Measurements from ENCODE around the gene SLC25A28.

GRCh38 chr10:99595770-99596465 lies 24.3 kb downstream of the SLC25A28 start:
- TF ChIP-seq, protein P1, sequence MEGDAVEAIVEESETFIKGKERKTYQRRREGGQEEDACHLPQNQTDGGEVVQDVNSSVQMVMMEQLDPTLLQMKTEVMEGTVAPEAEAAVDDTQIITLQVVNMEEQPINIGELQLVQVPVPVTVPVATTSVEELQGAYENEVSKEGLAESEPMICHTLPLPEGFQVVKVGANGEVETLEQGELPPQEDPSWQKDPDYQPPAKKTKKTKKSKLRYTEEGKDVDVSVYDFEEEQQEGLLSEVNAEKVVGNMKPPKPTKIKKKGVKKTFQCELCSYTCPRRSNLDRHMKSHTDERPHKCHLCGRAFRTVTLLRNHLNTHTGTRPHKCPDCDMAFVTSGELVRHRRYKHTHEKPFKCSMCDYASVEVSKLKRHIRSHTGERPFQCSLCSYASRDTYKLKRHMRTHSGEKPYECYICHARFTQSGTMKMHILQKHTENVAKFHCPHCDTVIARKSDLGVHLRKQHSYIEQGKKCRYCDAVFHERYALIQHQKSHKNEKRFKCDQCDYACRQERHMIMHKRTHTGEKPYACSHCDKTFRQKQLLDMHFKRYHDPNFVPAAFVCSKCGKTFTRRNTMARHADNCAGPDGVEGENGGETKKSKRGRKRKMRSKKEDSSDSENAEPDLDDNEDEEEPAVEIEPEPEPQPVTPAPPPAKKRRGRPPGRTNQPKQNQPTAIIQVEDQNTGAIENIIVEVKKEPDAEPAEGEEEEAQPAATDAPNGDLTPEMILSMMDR (IDR thresholded peaks at IDR 0.05), result no peak
- no peak for TF ChIP-seq POLR2A (IDR thresholded peaks at IDR 0.05; ENCODE audit: low read depth)
- TF ChIP-seq POLR2AphosphoS5 (IDR thresholded peaks at IDR 0.05), result no peak
- no peak for TF ChIP-seq EP300 (IDR thresholded peaks at IDR 0.05)

Data from esophagus muscularis mucosa (tissue), 4 donors.